ENCODE measurements around the gene ZFYVE9. TPM values are rescaled to one million over a fixed set of nuclear protein-coding genes. Genes with fewer than 3 reads are reported as not detected.

Gene ZFYVE9
- total RNA-seq, 4 donors from 2014 or later: 22.8 to 37.0 (median 28.2) TPM

DNA sequence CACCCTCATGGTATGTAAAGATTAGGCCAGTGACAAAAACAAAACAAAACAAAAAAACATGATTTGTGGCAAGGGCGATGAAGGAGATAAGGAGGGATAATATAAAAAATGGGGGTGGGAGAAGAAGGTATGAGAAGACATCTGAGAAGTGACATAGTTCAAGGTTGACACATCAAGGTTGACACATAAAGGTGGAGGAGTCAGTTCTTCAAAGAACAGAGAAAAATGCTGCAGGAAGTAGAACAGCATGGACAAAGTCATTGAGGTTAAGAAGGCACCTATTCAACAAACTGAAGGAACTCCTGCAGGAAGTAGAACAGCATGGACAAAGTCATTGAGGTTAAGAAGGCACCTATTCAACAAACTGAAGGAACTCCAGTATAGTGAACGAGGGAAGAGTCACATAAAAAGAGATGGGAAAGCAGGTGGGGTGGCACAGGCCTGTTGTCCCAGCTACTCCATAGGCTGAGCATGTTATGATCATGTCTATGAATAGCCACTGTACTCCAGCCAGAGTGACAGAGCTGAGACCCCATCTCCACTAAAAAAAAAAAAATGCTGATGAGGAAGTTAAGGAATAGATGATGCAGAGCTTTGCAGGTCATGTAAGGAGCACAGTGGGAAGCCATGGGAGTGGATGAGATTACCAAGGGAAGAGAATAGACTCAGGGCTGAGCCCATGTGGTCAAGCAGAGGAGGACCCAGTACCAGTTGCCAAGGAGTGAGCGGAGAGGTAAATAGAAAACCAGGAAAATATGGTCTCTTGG is 101.5 kb downstream of the ZFYVE9 start:
- in situ Hi-C loops (cut with MboI; ENCODE audit: low pct_ligation_motif_present in 1 of 4, low pct_unique_long_range_greater_than_20kb in 1 of 4, low sequenced_read_pairs in 3 of 4) (no loop called here), intact Hi-C loops (cut with DNase I; ENCODE audit: low total_unique reads) (no loop called here)
- Histone ChIP-seq H3K27ac (no peak overlapping the region), H3K27me3 (no peaks in the 10 kb centered on the region), H3K36me3 (no peaks in the 10 kb centered on the region), H3K4me1 (no peaks in the 10 kb centered on the region), H3K9me3 (no peaks in the 10 kb centered on the region), H3K4me3 (no peak overlapping the region)
- no peak for TF ChIP-seq POLR2A (IDR thresholded peaks at IDR 0.05)
- TF ChIP-seq, protein P1, sequence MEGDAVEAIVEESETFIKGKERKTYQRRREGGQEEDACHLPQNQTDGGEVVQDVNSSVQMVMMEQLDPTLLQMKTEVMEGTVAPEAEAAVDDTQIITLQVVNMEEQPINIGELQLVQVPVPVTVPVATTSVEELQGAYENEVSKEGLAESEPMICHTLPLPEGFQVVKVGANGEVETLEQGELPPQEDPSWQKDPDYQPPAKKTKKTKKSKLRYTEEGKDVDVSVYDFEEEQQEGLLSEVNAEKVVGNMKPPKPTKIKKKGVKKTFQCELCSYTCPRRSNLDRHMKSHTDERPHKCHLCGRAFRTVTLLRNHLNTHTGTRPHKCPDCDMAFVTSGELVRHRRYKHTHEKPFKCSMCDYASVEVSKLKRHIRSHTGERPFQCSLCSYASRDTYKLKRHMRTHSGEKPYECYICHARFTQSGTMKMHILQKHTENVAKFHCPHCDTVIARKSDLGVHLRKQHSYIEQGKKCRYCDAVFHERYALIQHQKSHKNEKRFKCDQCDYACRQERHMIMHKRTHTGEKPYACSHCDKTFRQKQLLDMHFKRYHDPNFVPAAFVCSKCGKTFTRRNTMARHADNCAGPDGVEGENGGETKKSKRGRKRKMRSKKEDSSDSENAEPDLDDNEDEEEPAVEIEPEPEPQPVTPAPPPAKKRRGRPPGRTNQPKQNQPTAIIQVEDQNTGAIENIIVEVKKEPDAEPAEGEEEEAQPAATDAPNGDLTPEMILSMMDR (IDR thresholded peaks at IDR 0.05): no peak
- TF ChIP-seq EP300 (IDR thresholded peaks at IDR 0.05; ENCODE audit: low read depth): no peak
- no peak for TF ChIP-seq POLR2AphosphoS5 (IDR thresholded peaks at IDR 0.05)
- 86 to 92% methylated on average over 3 of the region's 3 CpGs for WGBS, 2 donors (ENCODE audit: low coverage in 1 of 2)
- no peak for DNase-seq

DNA sequence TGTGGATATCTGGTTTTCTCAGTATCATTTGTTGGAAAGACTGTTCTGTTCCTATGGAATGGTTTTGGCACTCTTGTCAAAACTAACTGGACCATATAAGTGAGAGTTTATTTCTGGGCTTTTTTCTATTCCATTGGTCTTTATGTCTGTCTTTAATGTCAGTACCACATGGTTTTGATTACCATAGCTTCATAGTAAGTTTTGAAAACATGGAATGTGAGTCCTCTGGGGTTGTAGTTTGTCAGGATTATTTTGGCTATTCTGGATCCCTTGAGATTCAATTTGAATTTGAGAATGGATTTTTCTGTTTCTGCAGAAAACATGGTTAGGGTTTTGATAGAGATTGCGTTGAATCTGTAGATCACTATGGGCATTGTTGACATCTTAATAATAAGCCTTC is 107.9 kb downstream of the ZFYVE9 start:
- intact Hi-C loops (cut with DNase I; ENCODE audit: low total_unique reads): no loop called here
- in situ Hi-C loops (cut with MboI; ENCODE audit: low pct_ligation_motif_present in 1 of 4, low pct_unique_long_range_greater_than_20kb in 1 of 4, low sequenced_read_pairs in 3 of 4): no loop called here

GRCh38 chr1:52253421-52253820 is 111.5 kb downstream of the ZFYVE9 start:
- H3K27me3 ChIP-seq: no peaks in the 10 kb centered on the region
- TF ChIP-seq, protein P1 (IDR thresholded peaks at IDR 0.05): no peak
- TF ChIP-seq EP300 (IDR thresholded peaks at IDR 0.05; ENCODE audit: low read depth) (no peak), POLR2AphosphoS5 (IDR thresholded peaks at IDR 0.05) (no peak), POLR2A (IDR thresholded peaks at IDR 0.05) (no peak)
- H3K27ac ChIP-seq: no peak overlapping the region
- H3K4me1 ChIP-seq: no peaks in the 10 kb centered on the region
- no peak overlapping the region for H3K4me3 ChIP-seq
- no peak for DNase-seq
- intact Hi-C loops (cut with DNase I; ENCODE audit: low total_unique reads): no loop called here
- in situ Hi-C loops (cut with MboI; ENCODE audit: low pct_ligation_motif_present in 1 of 4, low pct_unique_long_range_greater_than_20kb in 1 of 4, low sequenced_read_pairs in 3 of 4): no loop called here
- 82 to 84% methylated on average over 3 to 5 of the region's 5 CpGs for WGBS, 2 donors (ENCODE audit: low coverage in 1 of 2)
- H3K9me3 ChIP-seq: no peaks in the 10 kb centered on the region
- no peaks in the 10 kb centered on the region for H3K36me3 ChIP-seq

More for the DNA sequence above, 107.9 kb downstream of the ZFYVE9 start:
- Histone ChIP-seq H3K27ac (no peak overlapping the region), H3K4me3 (no peak overlapping the region), H3K36me3 (no peaks in the 10 kb centered on the region), H3K9me3 (no peaks in the 10 kb centered on the region), H3K27me3 (no peaks in the 10 kb centered on the region), H3K4me1 (no peaks in the 10 kb centered on the region)
- WGBS, 2 donors (ENCODE audit: low coverage in 1 of 2): 100% methylated on average over 1 of the region's 1 CpG
- no peak for DNase-seq
- TF ChIP-seq, protein P1 (IDR thresholded peaks at IDR 0.05): no peak
- TF ChIP-seq POLR2AphosphoS5 (IDR thresholded peaks at IDR 0.05) (no peak), POLR2A (IDR thresholded peaks at IDR 0.05) (no peak), EP300 (IDR thresholded peaks at IDR 0.05; ENCODE audit: low read depth) (no peak)

DNA sequence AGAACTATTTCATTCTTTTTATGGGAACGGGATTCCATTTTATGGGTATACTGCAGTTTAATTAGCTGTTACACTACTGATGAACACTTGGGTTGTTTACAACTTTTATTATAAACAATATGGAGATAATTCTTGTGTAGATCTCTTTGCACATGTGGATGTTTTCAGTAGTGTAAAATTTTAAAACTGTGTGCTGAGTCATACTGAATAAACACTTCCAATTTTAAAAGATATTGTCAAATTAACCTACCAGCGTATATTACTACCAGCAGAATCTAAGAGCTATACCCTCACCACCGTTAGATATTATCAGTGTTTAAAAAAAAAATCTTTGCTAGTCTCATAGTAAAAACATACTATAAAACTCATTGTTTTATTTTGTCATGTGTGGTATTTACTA is 118.0 kb downstream of the ZFYVE9 start:
- DNase-seq: no peak
- in situ Hi-C loops (cut with MboI; ENCODE audit: low pct_ligation_motif_present in 1 of 4, low pct_unique_long_range_greater_than_20kb in 1 of 4, low sequenced_read_pairs in 3 of 4): no loop called here
- intact Hi-C loops (cut with DNase I; ENCODE audit: low total_unique reads): no loop called here

More for the DNA sequence above, 118.0 kb downstream of the ZFYVE9 start:
- 65 to 81% methylated on average over 3 of the region's 3 CpGs for WGBS, 2 donors (ENCODE audit: low coverage in 1 of 2)
- Histone ChIP-seq H3K9me3 (no peaks in the 10 kb centered on the region), H3K27me3 (no peaks in the 10 kb centered on the region), H3K4me1 (peaks cover 0 to 12% (median 0%) of the 10 kb centered on the region in 4 donors), H3K4me3 (no peak overlapping the region), H3K36me3 (no peaks in the 10 kb centered on the region), H3K27ac (no peak overlapping the region)
- TF ChIP-seq EP300 (IDR thresholded peaks at IDR 0.05; ENCODE audit: low read depth) (no peak), POLR2AphosphoS5 (IDR thresholded peaks at IDR 0.05) (no peak), POLR2A (IDR thresholded peaks at IDR 0.05) (no peak)
- TF ChIP-seq, protein P1 (IDR thresholded peaks at IDR 0.05): no peak

Data from transverse colon (tissue), 4 donors.